IPS DF 19.7 (cell line): ENCODE results near the gene BCL7A.
"Not testable (repeated sequence)": the region's sequence is repeated elsewhere in the genome, so short reads cannot be mapped to it uniquely, and the experiment has no call there.

ENCODE experiments used
- DNase-seq: peaks from one replicate; pipeline ENCODE4 v3.0.0-alpha.2; 2013; ENCODE audit warnings: low read depth, low spot score

Gene BCL7A

GRCh38 chr12:122026706-122027333 is 5.1 kb downstream of the BCL7A start:
- no peak for DNase-seq

- DNase-seq, result no peak
Observed at GRCh38 chr12:122028165-122028904, 6.7 kb downstream of the BCL7A start.

DNA sequence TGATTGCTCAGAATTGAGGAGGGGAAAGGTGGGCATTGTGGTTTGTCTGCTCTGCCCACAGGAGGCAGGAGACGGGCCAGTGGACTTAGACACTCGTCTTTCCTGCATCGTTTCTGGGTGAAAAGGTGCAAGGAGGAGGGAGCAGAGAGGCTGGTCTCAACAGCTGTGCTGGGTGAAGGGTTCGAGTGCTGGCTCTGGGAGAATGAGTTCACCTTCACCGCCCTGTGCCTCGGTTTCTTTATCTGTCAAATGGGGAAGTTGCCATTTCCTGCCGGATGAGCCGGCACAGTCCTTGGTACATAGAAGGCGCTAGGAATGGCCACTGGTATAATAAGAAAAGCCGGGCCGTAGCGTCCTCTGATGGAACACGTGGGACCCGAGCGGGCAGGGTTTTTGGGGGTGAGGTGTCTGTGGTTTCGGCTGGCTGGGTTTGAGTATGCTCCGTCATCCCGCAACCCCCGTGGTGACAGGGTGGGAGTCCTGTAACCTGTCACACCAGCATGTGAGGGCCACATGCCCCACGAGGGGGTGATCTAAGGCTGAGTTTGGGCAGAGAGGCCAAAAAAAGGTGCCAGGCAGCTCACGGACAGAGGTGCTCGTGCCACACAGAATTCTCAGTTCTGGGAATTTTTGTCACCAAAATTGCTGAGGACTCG is 7.3 kb downstream of the BCL7A start:
- DNase-seq, result no peak

DNA sequence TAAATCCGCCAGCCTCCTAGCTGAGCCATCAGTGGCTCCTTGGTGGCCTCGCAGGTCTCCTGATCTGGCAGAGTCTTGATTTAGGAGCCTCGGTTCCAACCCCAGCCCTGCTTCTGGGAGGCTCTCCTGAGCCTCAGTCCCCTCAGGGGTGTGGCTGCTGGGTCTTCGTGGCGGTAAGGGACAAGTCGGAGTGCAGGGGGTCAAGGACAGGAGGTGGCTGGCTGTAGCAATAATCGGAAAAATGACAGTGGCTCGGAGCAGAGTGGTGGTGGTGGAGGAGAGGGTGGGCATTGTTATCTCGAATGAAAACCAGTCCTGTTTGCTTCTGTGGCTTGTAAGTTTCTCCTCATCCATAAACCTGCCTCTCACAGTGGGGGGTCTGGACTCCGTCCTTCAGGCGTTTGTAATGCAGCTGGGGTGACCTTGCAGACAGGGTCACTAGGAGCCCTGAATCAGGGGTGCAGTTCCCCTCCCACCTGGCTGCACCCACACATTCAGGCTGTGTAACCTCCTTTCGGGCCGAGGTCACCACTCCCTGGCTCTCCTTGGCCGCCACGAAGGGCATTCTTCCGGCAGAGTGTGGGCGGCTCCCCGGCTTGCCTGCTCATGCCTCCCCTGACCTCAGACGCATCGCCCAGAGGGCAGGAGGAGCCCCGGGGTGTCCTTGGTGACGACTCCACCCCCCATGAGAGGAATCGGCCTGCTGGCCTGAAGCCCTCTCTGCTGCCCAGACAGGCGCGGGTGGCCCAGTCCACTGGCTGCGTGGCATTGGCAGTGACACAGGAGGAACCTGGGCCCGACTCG is 8.1 kb downstream of the BCL7A start:
- DNase-seq, result no peak

GRCh38 chr12:122030424-122031035 is 8.8 kb downstream of the BCL7A start:
- DNase-seq, result no peak

DNA sequence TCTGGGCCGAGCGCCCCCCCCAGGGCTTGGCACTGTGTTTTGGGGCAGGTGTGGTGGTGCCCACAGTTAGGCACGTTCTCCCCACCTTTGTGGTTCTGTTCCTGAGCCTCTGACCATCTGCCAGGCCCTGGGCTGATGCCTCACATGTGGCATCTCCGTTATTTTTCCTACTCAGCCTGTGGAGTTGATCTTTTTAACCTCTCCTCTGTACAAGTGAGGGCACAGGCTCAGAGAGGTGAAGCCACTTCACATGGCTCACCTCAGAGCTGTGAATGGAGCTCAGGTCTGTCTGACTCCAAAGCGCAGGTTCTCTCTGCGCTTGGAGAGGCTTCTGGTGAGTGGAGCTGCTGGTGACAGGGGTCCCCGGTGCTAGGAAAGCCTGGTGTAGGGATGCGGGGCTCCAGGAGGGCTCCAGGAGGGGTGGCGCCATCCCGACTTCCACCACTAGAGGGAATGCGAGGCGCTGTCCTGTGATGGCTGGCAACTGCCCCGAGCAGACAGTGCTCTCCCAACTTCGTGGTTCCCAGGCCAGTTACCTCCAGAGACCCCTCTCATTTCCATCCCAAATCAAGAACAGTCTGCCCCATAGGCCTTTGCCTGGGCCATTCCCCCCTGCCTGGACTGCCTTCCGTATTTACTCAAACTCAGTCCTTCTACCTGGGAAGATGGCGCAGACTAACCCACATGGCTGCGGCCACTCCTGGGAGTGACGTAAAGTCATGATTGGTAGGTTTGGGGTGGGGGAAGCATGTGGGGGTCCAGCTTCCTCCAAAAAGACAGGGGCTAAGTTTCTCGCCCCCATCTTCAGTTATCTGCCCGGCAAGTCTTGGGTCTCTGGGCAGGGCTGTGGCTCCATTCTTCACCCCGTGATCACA is 9.9 kb downstream of the BCL7A start:
- DNase-seq, result no peak

GRCh38 chr12:122032580-122032979 is 10.9 kb downstream of the BCL7A start:
- DNase-seq, result no peak

GRCh38 chr12:122035292-122035691 is 13.6 kb downstream of the BCL7A start:
- DNase-seq, result no peak

- no peak for DNase-seq
Observed at GRCh38 chr12:122036153-122036552, 14.5 kb downstream of the BCL7A start.

- DNase-seq, result no peak
Observed at GRCh38 chr12:122040579-122041386, 19.1 kb downstream of the BCL7A start.

- not testable (repeated sequence) for DNase-seq
Observed at GRCh38 chr12:122041458-122041857, 19.8 kb downstream of the BCL7A start.

- DNase-seq, result no peak
Observed at GRCh38 chr12:122042910-122043309, 21.2 kb downstream of the BCL7A start.

DNA sequence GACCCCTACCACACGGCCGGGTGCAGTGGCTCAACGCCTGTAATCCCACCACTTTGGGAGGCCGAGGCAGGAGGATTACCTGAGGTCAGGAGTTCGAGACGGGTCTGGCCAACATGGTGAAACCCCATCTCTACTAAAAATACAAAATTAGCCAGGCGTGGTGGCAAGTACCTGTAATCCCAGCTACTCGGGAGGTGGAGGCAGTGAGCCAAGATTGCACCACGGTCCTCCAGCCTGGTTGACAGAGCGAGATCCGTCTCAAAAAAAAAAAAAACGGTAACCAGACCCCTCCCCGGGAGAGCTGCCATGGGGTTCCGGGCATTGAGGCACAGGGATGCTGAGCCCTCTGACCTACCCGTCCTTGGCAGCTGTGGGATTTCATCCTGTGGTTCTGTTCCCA is 21.8 kb downstream of the BCL7A start:
- DNase-seq, result no peak

- no peak for DNase-seq
Observed at GRCh38 chr12:122045262-122045661, 23.6 kb downstream of the BCL7A start.

DNA sequence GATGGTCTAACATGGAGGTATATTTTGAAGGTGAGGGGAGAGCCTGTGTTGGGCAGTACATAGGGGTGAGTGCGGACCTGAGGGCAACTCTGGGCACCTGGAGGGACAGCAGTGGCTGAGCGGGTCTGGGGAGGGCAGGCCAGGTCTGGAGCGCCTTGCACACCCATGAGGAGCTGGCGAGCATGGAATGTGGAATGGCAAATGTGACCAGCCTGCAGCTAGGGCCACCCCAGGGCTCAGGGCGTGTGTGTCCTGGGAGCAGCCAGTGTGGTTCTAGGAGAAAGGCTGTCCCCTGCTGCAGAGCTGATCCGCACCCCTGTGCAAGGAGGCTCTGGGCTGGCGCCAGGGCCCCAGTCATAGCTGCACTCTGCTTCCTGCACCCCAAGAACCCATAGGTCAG is 24.5 kb downstream of the BCL7A start:
- DNase-seq, result no peak

DNA sequence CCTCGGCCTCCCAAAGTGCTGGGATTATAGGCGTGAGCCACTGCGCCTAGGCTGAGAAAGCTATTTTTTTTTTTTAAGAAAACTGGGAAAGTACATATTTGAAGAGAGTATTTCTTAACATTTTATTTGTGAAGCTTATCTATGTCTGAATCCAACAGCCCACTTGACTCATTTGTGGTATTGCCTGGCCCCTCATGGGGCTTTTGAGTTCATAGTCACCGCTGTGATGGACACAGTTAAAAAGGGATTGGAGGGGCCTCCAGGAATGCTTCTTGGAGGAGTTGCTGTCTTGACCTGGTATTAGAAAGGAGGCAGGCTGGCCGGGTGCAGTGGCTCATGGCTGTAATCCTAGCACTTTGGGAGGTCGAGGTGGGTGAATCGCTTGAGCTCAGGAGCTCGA is 26.5 kb downstream of the BCL7A start:
- DNase-seq, result no peak

GRCh38 chr12:122049827-122050226 is 28.1 kb downstream of the BCL7A start:
- DNase-seq, result no peak

DNA sequence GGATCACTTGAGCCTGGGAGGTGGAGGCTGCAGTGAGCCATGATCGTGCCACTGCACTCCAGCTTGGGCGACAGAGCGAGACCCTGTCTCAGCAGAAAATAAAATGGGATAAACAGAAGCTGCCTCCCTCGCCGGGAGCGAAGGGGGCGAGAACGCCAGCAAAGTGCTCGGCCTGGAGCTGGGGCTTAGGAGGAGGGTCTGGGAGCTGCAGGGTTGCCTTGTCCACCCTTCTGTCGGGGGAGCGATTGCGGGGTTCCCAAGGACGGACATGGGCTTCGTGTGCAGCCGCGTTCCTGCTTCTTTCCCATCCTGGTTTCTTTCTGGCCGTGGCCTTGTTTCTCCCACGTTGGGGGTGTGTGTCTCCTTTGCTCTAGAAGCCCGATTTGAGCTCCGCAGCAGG is 29.0 kb downstream of the BCL7A start:
- no peak for DNase-seq

DNA sequence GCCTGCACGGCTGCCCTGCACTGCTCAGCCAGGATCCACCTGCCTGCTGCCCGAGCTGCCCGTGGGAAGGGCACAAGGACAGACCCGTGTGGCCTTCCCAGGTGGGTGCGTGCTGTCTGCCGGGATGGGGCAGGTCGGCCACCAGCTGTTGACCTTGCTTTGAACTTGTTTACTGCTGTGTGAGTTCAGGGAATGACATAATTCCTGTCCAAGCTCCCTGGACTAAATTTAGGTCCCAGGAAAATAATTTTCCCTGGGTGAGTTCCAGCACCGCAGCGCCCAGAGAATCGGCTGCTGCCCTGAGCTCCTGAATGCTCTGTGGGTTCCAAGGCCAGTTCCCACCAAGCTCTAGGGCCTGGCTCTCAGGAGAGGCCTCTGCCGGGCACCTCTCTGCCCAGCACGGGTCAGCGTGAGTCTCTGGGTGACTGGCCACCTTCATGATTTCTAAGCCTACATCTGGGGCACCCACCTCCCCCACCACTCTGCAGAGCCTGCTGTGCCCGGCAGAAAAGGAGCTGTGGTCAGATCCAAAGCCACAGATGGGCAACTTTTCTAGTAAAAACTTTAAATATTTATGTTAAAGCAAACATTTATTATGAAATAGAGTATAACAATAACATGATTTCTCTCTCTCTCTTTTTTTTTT is 29.7 kb downstream of the BCL7A start:
- no peak for DNase-seq
